ENCODE measurements around the gene VPS18.
A peak's percentile ranks its signal among the peaks of the same experiment; 100 is the strongest.

Gene VPS18

GRCh38 chr15:40936709-40937666 lies 42.7 kb downstream of the VPS18 start:
- no peak for DNase-seq

- no peak for DNase-seq
These were observed 43.7 kb downstream of the VPS18 start for GRCh38 chr15:40937762-40938535.

GRCh38 chr15:40938536-40938870 lies 44.3 kb downstream of the VPS18 start:
- no peak for DNase-seq

GRCh38 chr15:40940296-40940801 lies 46.1 kb downstream of the VPS18 start:
- no peak for DNase-seq

GRCh38 chr15:40941068-40941527 lies 46.8 kb downstream of the VPS18 start:
- DNase-seq = no peak

GRCh38 chr15:40941528-40942336 lies 47.5 kb downstream of the VPS18 start:
- DNase-seq = peak; percentile 57

GRCh38 chr15:40942337-40942854 lies 48.1 kb downstream of the VPS18 start:
- DNase-seq = no peak

GRCh38 chr15:40942878-40943277 lies 48.6 kb downstream of the VPS18 start:
- DNase-seq = no peak

GRCh38 chr15:40943764-40944365 lies 49.6 kb downstream of the VPS18 start:
- DNase-seq = no peak

- DNase-seq = no peak
These were observed 50.5 kb downstream of the VPS18 start for GRCh38 chr15:40944510-40945296.

- DNase-seq = no peak
These were observed 54.6 kb downstream of the VPS18 start for GRCh38 chr15:40948706-40949473.

- DNase-seq = no peak
These were observed 55.5 kb downstream of the VPS18 start for GRCh38 chr15:40949756-40950207.

- no peak for DNase-seq
These were observed 57.5 kb downstream of the VPS18 start for GRCh38 chr15:40951764-40952163.

GRCh38 chr15:40952301-40952900 lies 58.2 kb downstream of the VPS18 start:
- no peak for DNase-seq

- DNase-seq = peak; percentile 89
These were observed 58.9 kb downstream of the VPS18 start, which contains the start of gene CHAC1 for GRCh38 chr15:40952901-40953712. Gene CHAC1 (plus strand): TSS chr15:40953471. CDS start chr15:40953584, 113 bp downstream.

Data from T-helper 9 cell (primary cell).